ENCODE results near the gene MFRP. TPM values are rescaled to one million over a fixed set of nuclear protein-coding genes. Genes with fewer than 3 reads are reported as not detected.

MFRP gene
- total RNA-seq, 3 donors from 2014 or later, result not detected

DNA sequence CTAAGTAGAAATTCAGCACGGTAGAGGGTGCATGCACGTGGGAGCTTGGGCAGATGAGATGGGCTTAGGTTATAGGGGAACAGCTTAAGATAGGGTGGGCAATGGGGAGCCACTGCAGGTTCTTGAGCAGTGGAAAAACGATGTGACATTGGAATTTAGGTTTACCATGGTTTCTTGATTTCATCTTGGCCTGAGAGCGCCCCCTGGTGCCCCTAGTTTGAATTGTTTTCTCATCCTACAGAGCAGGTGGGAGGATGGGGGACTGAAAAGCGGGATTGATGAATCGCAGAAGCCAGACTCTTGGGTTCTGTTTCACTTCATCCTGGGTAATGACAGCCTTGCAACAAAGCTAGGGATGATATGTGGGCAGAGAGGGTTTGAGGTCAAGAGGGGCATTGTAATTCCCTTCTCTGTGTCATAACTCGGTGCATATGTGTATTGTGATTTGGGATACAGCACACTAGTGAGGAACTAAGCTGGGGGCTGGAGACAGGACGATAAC, 22.9 kb downstream of the MFRP start:
- H3K4me1 Mint-ChIP-seq (ENCODE audit: low read depth), result peaks cover 17% of the 10 kb centered on the region
- peaks cover 7% of the 10 kb centered on the region for H3K27me3 Mint-ChIP-seq (ENCODE audit: low read depth)
- H3K4me3 Mint-ChIP-seq, result no peak overlapping the region
- H3K36me3 Mint-ChIP-seq (ENCODE audit: insufficient read depth), result no peaks in the 10 kb centered on the region
- peak; percentile 82 for DNase-seq
- ATAC-seq, result peak in 1 of 2 donors; percentile 26
- no peaks in the 10 kb centered on the region for H3K9me3 Mint-ChIP-seq

DNA sequence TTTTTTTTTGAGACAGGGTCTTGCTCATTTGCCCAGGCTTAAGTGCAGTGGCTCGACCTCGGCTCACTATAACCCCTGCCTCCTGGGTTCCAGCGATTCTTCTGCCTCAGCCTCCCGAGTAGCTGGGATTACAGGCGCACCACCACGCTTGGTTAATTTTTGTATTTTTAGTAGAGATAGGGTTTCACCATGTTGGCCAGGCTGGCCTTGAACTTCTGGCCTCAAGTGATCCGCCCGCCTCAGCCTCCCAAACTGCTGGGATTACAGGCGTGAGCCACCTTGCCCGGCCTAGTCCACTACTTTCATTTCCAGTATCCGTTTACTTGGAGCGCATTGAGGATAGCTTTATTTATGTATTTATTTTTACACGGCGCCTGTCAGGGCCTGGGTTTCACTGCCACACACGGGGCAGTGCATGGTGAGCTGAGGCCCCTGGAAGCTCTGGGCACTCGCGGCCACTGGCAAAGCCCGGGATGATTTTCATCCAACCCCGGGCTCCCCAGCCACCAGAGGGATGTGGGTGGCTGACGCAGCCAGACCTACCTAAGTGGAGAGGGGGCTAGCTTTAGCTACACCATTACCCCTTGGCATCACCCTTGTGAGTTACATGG, 23.5 kb downstream of the MFRP start:
- ATAC-seq, result no peak
- Mint-ChIP-seq H3K36me3 (ENCODE audit: insufficient read depth) (no peaks in the 10 kb centered on the region), H3K4me3 (peak overlapping the region; percentile 26), H3K9me3 (no peaks in the 10 kb centered on the region), H3K27me3 (ENCODE audit: low read depth) (peaks cover 8% of the 10 kb centered on the region), H3K4me1 (ENCODE audit: low read depth) (peaks cover 18% of the 10 kb centered on the region)
- DNase-seq, result no peak

DNA sequence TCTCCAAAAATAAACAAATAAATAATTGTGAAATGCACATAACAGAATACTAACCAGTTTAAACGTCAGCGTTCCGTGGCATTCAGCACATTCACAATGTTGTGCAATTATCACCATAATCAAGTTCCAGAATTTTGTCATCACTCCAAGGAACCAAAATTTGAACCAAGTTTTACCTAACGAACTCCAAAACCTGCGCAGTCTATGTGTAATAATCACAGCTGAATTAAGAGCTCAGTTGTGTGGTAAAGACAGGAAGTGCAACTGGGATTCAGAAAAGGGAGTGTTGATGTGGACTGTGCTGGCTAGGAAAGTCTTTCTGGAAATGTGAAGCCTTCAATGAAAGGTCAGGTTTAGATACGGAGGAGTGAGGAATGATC, 24.2 kb downstream of the MFRP start:
- no peak for ATAC-seq
- Mint-ChIP-seq H3K9me3 (no peaks in the 10 kb centered on the region), H3K4me3 (no peak overlapping the region), H3K36me3 (ENCODE audit: insufficient read depth) (no peaks in the 10 kb centered on the region), H3K27me3 (ENCODE audit: low read depth) (peaks cover 8% of the 10 kb centered on the region), H3K4me1 (ENCODE audit: low read depth) (peaks cover 22% of the 10 kb centered on the region)
- DNase-seq, result no peak

DNA sequence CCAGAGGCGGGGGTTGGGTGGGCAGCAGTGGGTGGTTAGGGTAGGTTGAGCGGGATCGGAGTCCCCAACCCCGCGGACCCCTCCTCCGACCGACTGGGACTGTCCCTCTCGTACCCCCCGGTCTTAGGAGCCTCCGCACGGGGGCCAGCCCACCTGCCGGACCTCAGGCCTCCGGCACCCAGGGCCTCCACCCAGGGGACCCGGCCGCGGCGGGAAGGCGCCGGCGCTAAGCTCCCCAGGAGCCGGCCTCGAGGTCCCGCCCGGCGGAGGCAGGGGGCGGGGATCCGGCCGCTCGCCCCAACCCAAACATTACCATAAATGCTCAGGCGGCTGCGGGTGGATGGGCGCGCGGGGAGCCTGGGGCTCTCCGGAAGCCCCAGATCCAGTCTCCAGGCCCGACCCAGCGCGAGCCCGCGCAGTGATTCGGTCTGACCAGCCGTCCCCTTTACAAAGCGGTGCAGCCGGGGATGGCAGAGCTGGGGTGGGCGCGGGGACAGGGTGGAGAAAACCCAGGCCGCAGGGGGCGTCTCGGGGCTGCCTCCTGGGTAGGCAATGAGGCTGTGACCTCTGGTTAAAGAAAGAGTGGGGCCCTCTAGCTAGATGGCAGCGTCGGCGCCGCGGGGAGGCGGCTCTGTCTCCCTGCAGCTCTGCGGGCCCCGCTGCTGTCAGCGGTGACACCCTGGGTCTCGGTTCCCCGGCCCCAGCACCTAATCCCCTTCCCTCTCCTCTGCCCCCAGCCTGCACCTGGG, 25.6 kb downstream of the MFRP start:
- Mint-ChIP-seq H3K9me3 (no peaks in the 10 kb centered on the region), H3K4me3 (peak overlapping the region; percentile 79), H3K4me1 (ENCODE audit: low read depth) (peaks cover 22% of the 10 kb centered on the region), H3K36me3 (ENCODE audit: insufficient read depth) (no peaks in the 10 kb centered on the region), H3K27me3 (ENCODE audit: low read depth) (peaks cover 10% of the 10 kb centered on the region)
- peak; percentile 64 to 66 for ATAC-seq
- peak; percentile 30 for DNase-seq

DNA sequence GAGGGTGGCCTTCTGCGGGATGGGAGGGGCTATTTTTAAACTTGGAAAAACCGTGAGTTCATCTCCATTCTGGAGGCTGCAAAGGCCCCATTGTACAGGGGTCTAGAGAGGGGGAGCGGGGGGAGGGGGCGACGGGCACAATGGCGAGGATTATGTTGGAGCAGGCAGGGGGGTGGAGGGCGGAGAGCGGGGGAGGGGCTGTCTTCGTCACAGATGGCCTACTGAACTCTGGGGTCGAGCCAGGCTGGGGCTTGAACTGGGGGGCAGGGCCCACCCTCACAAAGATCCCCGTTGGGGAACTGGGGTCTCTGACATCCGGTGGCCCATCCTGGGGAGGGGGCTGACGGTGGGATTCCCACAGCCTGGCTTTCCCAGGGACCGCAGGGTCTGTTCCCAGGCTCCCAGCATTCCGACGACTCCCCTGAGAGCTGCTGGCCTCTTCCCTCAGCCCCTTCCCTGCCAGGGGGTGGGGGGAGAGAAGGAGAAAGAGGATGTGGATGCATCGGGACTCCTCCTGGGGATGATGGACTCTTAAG, 26.2 kb downstream of the MFRP start:
- no peak for DNase-seq
- no peak overlapping the region for H3K4me3 Mint-ChIP-seq
- no peaks in the 10 kb centered on the region for H3K9me3 Mint-ChIP-seq

DNA sequence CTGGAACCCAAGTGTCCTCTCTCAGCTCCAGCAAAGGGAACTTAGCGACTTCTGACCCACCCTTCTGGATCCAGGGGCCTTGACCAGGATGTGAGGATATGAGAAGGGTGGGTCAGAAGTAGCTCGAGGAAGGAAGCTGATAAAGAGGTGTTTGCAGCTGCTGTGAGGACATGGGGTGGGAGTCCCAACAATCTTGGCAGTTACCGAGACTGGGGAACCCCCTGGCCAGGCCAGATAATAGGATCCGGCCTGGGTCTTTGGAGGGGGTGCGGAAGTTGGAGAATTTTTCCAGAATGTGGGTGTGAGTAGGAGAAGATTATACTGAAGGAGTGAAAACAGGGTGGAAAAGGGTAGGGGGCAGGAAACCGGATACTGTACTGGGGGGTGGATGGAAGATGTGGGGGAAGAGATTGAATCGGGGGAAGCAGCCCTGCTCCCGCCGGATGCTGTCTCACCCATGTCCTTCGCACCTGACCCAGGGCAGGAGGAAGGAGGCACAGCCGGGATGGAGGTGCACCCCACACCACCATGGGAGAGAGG, 26.7 kb downstream of the MFRP start:
- Mint-ChIP-seq H3K4me1 (ENCODE audit: low read depth) (peaks cover 26% of the 10 kb centered on the region), H3K9me3 (no peaks in the 10 kb centered on the region), H3K4me3 (peak overlapping the region; percentile 70), H3K36me3 (ENCODE audit: insufficient read depth) (no peaks in the 10 kb centered on the region), H3K27me3 (ENCODE audit: low read depth) (peaks cover 16% of the 10 kb centered on the region)
- no peak for ATAC-seq
- no peak for DNase-seq

More for the DNA sequence above, 26.2 kb downstream of the MFRP start:
- H3K36me3 Mint-ChIP-seq (ENCODE audit: insufficient read depth), result no peaks in the 10 kb centered on the region
- peaks cover 16% of the 10 kb centered on the region for H3K27me3 Mint-ChIP-seq (ENCODE audit: low read depth)
- peaks cover 25% of the 10 kb centered on the region for H3K4me1 Mint-ChIP-seq (ENCODE audit: low read depth)
- no peak for ATAC-seq

DNA sequence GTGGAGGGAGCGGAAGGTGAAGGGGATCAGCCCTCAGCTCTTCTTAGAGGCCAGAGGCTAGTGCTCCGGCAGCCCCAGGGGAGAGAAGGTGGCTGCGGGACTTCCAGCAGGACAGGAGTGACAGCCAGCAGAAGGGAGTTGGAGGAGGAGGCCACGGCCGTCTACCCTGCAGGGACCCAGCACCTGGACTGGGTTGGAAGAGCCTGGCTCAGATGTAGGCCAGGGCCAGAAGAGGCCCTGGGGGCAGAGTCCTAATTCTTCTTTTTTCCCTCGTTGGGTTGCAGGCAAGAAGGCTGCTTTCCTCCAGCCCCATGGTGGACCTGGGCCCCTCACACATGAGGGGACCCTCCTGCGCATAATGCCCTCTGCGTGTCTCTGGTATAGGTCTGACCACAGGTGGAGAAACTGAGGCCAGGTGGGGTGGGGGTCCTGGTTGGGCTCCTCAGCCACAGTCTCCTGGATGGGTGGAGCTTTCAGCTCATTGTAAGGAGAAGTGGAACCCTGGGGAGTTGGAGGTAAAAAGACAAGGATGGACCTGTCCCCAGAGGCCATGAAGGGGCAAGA, 27.3 kb downstream of the MFRP start:
- no peak for DNase-seq
- peaks cover 16% of the 10 kb centered on the region for H3K27me3 Mint-ChIP-seq (ENCODE audit: low read depth)
- H3K9me3 Mint-ChIP-seq, result no peaks in the 10 kb centered on the region
- no peaks in the 10 kb centered on the region for H3K36me3 Mint-ChIP-seq (ENCODE audit: insufficient read depth)
- no peak for ATAC-seq
- H3K4me3 Mint-ChIP-seq, result peak overlapping the region; percentile 15
- peaks cover 26% of the 10 kb centered on the region for H3K4me1 Mint-ChIP-seq (ENCODE audit: low read depth)

DNA sequence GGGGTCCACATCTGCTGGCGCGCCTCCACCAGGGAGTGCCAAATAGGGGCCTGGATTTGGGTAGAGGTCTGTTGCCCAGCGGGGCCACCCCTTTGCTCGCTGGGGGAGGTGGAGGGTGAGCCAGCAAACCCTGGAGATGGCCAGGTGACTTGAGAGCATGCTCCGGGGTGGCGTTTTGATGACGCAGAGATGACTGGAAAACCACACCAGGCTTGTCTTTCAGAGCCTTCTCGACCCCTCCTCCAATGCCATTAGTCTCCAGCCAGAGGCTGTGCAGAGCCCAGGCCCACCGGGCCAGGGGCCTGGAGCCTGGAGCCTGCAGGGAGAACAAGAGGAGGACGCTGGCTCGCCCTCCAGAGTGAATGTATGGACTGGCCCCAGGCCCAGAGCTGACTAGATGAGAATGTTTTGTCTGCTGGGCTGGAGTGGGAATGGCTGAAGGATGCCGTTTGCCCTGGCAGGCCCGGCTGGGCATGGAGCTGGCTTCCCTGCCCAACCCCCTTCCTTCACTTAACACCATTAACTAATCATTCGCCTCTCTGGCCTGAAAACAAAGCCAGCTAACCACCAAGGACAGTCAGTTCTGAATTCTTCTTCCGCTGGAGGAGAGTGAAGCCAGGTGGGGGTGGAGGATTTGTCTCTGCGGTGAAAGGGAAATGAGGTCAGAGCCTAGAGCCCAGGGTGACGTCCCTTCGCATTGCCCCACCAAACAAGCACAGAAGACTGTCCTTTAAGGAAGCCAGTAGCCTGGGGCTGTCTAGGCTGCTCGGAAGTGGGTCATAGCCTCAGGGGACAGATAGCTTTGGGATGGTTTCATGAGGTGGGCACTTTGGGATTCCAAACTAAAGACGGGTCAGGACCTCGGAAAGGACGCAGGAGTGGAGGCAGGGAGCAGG, 28.0 kb downstream of the MFRP start:
- Mint-ChIP-seq H3K9me3 (no peaks in the 10 kb centered on the region), H3K36me3 (ENCODE audit: insufficient read depth) (no peaks in the 10 kb centered on the region), H3K4me1 (ENCODE audit: low read depth) (peaks cover 26% of the 10 kb centered on the region), H3K27me3 (ENCODE audit: low read depth) (peaks cover 16% of the 10 kb centered on the region), H3K4me3 (peak overlapping the region; percentile 4)
- ATAC-seq (no peak), DNase-seq (no peak)

DNA sequence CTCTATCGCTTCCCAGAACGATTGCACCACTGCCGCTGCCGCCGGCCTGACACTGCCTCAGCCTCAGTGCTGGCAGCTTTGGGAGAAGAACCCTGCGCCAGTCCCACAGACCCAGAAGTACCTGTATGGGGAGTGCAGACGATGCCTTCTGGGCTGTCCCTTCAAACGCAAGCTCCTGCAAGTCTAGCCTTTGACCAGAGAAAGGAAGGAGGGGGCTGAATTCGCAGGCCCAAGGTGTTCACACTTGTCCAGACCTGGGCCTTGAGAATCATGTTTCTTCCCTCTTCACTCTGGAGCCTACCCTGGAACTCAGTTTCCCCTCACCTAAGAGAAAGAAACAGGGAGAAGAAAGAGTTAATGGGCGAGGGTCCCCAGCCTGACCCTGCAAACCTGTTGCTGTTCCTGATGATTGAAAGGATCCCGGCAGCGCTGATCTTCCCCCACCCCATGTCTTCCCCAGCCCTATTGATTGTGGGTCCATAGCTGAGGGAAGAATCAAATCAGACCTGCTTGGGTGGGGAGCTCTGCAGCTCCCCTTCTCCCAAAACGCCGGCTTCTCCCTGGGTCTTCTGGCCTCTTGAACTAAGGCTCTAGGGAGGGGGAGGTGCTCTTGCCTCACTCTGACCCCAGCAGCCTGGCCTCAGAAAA, 28.8 kb downstream of the MFRP start:
- DNase-seq (no peak), ATAC-seq (no peak)
- Mint-ChIP-seq H3K27me3 (ENCODE audit: low read depth) (peaks cover 16% of the 10 kb centered on the region), H3K4me3 (no peak overlapping the region), H3K4me1 (ENCODE audit: low read depth) (peaks cover 26% of the 10 kb centered on the region), H3K36me3 (ENCODE audit: insufficient read depth) (no peaks in the 10 kb centered on the region), H3K9me3 (no peaks in the 10 kb centered on the region)

DNA sequence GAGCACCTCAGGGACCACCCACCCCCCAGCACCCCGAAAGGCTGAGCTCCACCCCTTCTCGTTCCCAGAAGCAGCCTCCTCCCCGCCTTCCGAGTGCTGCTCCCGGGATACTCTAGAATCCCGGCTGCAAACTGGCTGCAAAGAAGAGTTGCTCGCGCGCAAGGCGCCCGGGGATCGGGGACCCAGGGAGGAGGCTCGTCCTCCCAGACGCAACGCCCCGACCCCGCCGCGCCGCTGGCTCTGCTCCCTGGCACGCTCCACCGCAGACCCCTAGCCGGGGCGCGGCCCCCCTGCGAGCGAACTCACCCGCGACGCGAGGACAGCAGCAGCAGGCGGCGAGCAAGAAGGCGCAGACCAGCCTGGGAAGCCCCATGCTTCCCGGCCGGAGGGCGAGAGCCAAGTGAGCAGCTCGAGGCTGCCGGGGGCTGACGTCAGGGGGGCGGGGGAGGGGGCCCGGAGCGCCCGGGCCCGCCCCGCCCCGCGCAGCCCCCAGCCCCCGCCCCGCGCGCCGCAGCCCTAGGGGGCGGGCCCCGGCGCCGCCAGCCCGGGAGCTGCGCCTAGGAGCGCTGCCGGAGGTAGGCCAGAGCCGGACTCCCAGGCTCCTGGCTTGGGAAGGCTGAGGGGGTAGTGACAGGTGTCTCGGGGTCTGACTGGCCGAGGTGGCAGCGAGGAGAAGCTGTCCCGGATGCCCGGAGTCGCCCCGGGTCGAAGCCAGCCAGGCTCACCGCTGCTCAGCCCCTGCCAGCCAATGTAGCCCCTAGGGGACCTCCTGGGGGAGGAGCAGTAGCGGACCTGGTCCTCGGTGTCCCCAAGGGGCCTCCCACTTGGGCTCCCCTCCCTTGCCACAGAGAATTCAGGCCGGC, 29.5 kb downstream of the MFRP start, which contains the start of gene MCAM:
MCAM (minus strand) TSS at position 402 of the 863 bp plus-strand sequence; CDS start at position 373, 29 bp downstream.
- Mint-ChIP-seq H3K9me3 (no peaks in the 10 kb centered on the region), H3K36me3 (ENCODE audit: insufficient read depth) (no peaks in the 10 kb centered on the region), H3K27me3 (ENCODE audit: low read depth) (peaks cover 16% of the 10 kb centered on the region), H3K4me1 (ENCODE audit: low read depth) (peaks cover 24% of the 10 kb centered on the region), H3K4me3 (peak within 1 kb of the TSS; percentile 71)
- no peak for DNase-seq
- ATAC-seq, result no peak

DNA sequence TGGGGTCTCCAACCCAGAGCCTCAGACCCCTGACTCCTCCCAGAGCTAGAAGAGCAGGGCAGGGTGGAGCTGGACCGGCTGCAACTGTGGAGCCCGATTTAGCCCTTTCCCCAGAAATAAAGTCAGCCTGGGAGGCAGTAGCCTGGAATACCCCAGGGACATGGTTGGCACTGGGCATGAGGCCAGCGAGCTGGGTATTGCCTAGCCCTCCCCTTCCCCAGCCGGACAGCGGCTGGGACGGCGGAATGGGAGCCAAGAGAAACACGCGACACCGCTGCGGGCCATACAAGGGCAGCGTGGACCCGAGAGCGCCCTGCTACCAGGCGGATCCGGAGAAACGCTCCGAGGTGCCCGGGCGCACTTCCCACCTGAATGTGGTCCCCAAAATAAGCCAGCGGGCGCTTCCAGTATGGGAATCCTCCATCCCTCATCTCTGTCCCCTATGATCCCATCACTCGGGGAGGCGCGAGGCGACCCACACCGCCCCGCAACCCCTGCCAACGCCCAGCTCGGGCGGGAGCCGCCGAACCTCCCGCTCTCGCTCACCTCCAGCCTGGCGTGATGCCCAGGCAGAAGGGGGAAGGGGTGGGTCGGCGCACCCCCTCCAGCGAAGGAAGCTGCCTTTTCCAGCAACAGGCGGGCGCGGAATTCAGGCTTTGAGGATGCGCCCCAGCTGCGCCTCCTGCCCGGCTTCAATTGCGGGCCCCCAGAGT, 30.3 kb downstream of the MFRP start:
- DNase-seq (no peak), ATAC-seq (peak in 1 of 2 donors; percentile 12)
- H3K4me3 Mint-ChIP-seq, result peak overlapping the region; percentile 71
- no peaks in the 10 kb centered on the region for H3K36me3 Mint-ChIP-seq (ENCODE audit: insufficient read depth)
- peaks cover 20% of the 10 kb centered on the region for H3K4me1 Mint-ChIP-seq (ENCODE audit: low read depth)
- H3K9me3 Mint-ChIP-seq, result no peaks in the 10 kb centered on the region
- peaks cover 16% of the 10 kb centered on the region for H3K27me3 Mint-ChIP-seq (ENCODE audit: low read depth)

Data from activated T-cell treated with anti-CD3 and anti-CD28 coated beads, Interleukin-2, amount 50 U/mL, for 4 hours (primary cell).